ENCODE measurements around the gene CRAMP1.

Gene CRAMP1

DNA sequence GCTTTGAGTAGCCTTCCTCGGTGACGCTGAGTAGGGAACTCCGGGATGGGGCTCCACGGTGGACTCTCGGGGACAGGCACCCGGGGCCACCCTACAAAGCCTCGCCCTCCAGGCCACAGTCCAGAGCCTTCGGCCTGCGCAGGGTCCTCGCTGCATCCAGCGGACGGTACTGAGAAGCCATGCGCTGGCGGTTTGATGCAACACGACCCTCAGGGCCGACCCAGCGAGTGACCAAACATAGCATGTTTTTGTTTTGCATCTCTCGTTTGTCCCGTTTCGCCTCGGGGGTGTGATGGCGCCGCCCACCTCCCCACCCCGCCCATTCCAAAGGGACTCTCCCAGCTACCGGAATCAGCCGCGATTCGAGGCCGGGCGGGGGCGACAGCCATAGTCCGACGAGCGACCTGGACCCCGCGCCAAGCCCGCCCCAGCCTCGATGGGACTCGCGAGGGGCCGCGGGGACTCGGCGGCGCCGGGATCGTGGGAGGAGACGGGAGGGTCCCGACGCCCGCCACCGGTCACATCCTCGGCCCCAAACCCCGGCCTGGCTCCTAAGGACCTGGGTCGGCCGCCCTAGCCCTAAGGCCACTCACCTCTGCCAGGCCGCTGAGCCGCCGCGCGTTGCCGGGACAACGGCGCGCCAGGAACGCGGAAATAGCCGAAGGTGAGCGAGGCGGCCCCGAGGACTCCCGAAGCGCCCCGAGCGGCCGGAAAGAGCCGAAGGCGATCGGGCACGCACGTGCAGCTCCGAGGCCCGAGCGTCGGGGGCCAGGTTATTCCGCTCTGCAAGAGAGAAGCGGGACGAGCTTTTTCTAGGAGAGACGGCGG, 1.9 kb upstream of the CRAMP1 start:
- peak overlapping the region; percentile 79 for H3K4me2 ChIP-seq (ENCODE audit: low read depth, low read length)
- H4K20me1 ChIP-seq (ENCODE audit: insufficient read depth, low read length), result no peaks in the 10 kb centered on the region
- H3K4me3 ChIP-seq (ENCODE audit: low read length), result peak overlapping the region; percentile 78
- peak; percentile 96 for DNase-seq
- no peaks in the 10 kb centered on the region for H3K27me3 ChIP-seq (replicated peaks; ENCODE audit: insufficient read depth, low read length)
- peak overlapping the region; percentile 83; the same call in 1 of the 2 replicates for H3K27ac ChIP-seq (ENCODE audit: low read length)
- peak overlapping the region; percentile 78 for H2AFZ ChIP-seq (ENCODE audit: low read length)
- no peaks in the 10 kb centered on the region for H3K36me3 ChIP-seq (replicated peaks; ENCODE audit: insufficient read depth, low read length)
- peaks cover 19% of the 10 kb centered on the region for H3K79me2 ChIP-seq (ENCODE audit: low read length)
- peaks cover 15% of the 10 kb centered on the region; the same call in 1 of the 2 replicates for H3K4me1 ChIP-seq (ENCODE audit: low read length)
- H3K9me2 ChIP-seq (replicated peaks; ENCODE audit: insufficient read depth, low read length), result no peaks in the 10 kb centered on the region
- H3K9ac ChIP-seq (ENCODE audit: low read length), result peak overlapping the region; percentile 73
- H3K9me3 ChIP-seq (replicated peaks; ENCODE audit: insufficient read depth, low read length), result no peaks in the 10 kb centered on the region
- TF ChIP-seq EZH2phosphoT487 (IDR thresholded peaks at IDR 0.05; ENCODE audit: low read length) (no peak), EZH2 (optimal IDR thresholded peaks at IDR 0.05; ENCODE audit: low read depth, low read length) (no peak)
- TF ChIP-seq, protein P1, sequence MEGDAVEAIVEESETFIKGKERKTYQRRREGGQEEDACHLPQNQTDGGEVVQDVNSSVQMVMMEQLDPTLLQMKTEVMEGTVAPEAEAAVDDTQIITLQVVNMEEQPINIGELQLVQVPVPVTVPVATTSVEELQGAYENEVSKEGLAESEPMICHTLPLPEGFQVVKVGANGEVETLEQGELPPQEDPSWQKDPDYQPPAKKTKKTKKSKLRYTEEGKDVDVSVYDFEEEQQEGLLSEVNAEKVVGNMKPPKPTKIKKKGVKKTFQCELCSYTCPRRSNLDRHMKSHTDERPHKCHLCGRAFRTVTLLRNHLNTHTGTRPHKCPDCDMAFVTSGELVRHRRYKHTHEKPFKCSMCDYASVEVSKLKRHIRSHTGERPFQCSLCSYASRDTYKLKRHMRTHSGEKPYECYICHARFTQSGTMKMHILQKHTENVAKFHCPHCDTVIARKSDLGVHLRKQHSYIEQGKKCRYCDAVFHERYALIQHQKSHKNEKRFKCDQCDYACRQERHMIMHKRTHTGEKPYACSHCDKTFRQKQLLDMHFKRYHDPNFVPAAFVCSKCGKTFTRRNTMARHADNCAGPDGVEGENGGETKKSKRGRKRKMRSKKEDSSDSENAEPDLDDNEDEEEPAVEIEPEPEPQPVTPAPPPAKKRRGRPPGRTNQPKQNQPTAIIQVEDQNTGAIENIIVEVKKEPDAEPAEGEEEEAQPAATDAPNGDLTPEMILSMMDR (IDR thresholded peaks at IDR 0.05; ENCODE audit: low read length), result no peak
- H3F3A ChIP-seq (ENCODE audit: insufficient read depth, low read length), result peaks cover 19% of the 10 kb centered on the region

DNA sequence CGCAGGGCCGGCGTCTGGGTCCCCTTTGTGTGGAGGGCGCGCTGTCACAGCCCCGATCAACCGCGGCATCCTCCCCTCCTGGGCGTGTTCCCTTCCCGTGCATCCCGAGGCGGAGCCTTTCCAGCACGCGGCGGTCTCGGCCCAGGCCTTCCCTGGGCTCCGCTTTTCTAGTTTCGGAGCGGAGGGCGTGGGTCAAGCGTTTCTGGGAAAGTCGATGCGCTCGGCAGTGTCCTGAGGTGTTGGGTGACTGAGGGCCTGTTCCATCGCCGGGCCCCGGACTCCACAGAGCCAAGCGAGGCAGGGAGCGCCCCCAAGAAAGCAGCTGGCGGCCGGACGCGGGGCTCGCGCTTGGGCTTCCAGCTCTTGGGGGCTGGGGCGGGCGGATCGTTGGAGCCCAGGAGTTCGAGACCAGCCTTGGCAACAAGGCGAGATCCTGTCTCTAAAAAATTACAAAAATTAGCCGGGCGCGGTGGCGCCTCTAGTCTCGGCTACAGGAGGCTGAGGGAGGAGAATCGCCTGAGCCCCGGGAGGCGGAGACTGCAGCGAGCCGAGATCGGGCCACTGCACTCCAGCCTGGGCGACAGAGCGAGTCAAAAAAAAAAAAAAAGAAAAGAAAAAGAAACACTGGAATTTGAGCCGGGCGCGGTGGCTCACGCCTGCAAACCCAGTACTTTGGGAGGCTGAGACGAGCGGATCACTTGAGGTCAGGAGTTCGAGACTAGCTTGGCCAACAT, 1.1 kb upstream of the CRAMP1 start:
- Histone ChIP-seq H3K9me3 (replicated peaks; ENCODE audit: insufficient read depth, low read length) (no peaks in the 10 kb centered on the region), H3K9me2 (replicated peaks; ENCODE audit: insufficient read depth, low read length) (no peaks in the 10 kb centered on the region), H3K79me2 (ENCODE audit: low read length) (peaks cover 27% of the 10 kb centered on the region), H3K27ac (ENCODE audit: low read length) (peak overlapping the region; percentile 83; the same call in 1 of the 2 replicates), H2AFZ (ENCODE audit: low read length) (peak overlapping the region; percentile 78), H4K20me1 (ENCODE audit: insufficient read depth, low read length) (no peaks in the 10 kb centered on the region), H3K27me3 (replicated peaks; ENCODE audit: insufficient read depth, low read length) (no peaks in the 10 kb centered on the region), H3K36me3 (replicated peaks; ENCODE audit: insufficient read depth, low read length) (no peaks in the 10 kb centered on the region), H3K9ac (ENCODE audit: low read length) (peak overlapping the region; percentile 62), H3F3A (ENCODE audit: insufficient read depth, low read length) (peaks cover 19% of the 10 kb centered on the region), H3K4me1 (ENCODE audit: low read length) (peaks cover 16% of the 10 kb centered on the region; the same call in 1 of the 2 replicates), H3K4me3 (ENCODE audit: low read length) (peak overlapping the region; percentile 78), H3K4me2 (ENCODE audit: low read depth, low read length) (peak overlapping the region; percentile 79)
- TF ChIP-seq, protein P1 (IDR thresholded peaks at IDR 0.05; ENCODE audit: low read length), result no peak
- TF ChIP-seq EZH2 (optimal IDR thresholded peaks at IDR 0.05; ENCODE audit: low read depth, low read length) (no peak), EZH2phosphoT487 (IDR thresholded peaks at IDR 0.05; ENCODE audit: low read length) (no peak)
- DNase-seq, result no peak

DNA sequence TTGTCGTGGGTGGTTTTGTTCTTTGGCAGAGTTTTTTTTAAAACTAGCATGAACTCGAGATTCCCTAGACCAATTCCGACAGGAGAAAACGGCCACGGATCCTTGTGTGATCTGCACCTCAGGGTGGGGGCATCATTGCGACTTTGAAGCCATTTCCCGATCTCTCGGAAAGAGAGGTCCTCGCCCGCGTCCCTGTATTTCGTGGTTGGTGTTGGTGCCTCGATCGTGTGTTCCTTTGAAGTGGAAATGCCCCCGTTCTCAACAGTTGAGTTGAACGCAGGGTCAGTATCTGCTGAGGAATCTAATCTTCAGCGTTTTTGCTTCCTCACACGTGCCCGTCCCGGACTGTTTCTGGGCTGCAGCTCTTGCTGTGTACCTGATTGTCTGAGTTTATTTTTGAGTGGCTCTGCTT, 1.1 kb downstream of the CRAMP1 start:
- Histone ChIP-seq H3F3A (ENCODE audit: insufficient read depth, low read length) (peaks cover 19% of the 10 kb centered on the region), H3K27ac (ENCODE audit: low read length) (no peak overlapping the region), H3K27me3 (replicated peaks; ENCODE audit: insufficient read depth, low read length) (no peaks in the 10 kb centered on the region), H3K9me3 (replicated peaks; ENCODE audit: insufficient read depth, low read length) (no peaks in the 10 kb centered on the region), H3K9me2 (replicated peaks; ENCODE audit: insufficient read depth, low read length) (no peaks in the 10 kb centered on the region), H3K36me3 (replicated peaks; ENCODE audit: insufficient read depth, low read length) (0 out of 2 replicates have a peak, but pooled peaks cover 5% of the 10 kb centered on the region), H3K4me1 (ENCODE audit: low read length) (peaks cover 16% of the 10 kb centered on the region; the same call in 1 of the 2 replicates), H4K20me1 (ENCODE audit: insufficient read depth, low read length) (no peaks in the 10 kb centered on the region), H3K4me3 (ENCODE audit: low read length) (peak overlapping the region; percentile 91), H3K9ac (ENCODE audit: low read length) (peak overlapping the region; percentile 76; the same call in 1 of the 2 replicates), H3K4me2 (ENCODE audit: low read depth, low read length) (peak overlapping the region; percentile 90), H2AFZ (ENCODE audit: low read length) (peak overlapping the region; percentile 43; the same call in 1 of the 2 replicates), H3K79me2 (ENCODE audit: low read length) (peaks cover 45% of the 10 kb centered on the region)
- TF ChIP-seq EZH2 (optimal IDR thresholded peaks at IDR 0.05; ENCODE audit: low read depth, low read length), result no peak
- TF ChIP-seq, protein P1 (IDR thresholded peaks at IDR 0.05; ENCODE audit: low read length), result no peak
- TF ChIP-seq EZH2phosphoT487 (IDR thresholded peaks at IDR 0.05; ENCODE audit: low read length), result no peak
- peak; percentile 42 for DNase-seq
